Metanephros (tissue), 2 donors: Measurements from ENCODE around the gene CNTN4. TPM values are rescaled to one million over a fixed set of nuclear protein-coding genes. Genes with fewer than 3 reads are reported as not detected.

Source experiments
- small RNA-seq: library from RNA; depleted of rRNA; stranded (forward); fragments of <200 nt; gene quantifications from one replicate; pipeline ENCODE3, GENCODE V24; 2014; ENCODE audit warnings: low replicate concordance
- total RNA-seq: library from RNA; depleted of rRNA; stranded (reverse); fragments of >200 nt; gene quantifications from one replicate; pipeline ENCODE4 v1.2.3, GENCODE V29; 2014

The CNTN4 gene
- 34.7 TPM for total RNA-seq

DNA sequence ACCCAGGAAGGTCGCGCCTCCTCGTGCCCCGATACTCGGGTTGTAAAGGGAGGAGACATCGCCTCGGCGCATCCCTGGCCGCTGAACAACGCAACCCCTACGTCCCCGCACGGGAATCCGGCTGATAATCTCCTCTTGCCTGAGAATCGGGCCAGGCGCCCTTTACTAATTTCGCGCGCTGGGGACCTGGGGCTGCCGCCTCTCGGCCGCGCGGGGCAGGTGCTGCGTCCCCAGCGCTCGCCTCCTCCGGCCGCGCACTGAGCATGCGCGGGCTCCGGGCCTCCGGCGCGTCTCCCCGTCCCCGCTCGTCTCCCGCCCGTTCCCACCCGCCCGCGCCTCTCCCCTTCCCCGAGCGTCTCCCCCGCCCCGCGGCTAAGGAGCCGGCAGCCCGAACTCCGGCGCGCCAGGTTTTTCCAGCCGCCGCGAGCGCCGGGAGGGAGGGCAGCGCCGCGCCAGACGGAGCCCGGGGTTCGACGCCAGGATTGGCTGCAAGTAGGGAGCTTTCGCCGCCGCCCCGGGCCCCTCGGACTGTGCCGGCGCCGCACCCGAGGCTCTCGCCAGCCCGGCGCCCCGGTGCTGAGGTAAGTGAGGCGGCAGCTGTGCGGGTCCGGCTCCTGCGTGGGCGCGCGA is at the start of gene CNTN4:
Gene CNTN4, plus strand, starts transcription at position 469 of the 630 bp plus-strand sequence.

Small RNA genes lying within 50 kb of the gene (small RNA-seq; reads per million reads assigned to genes)
- gene RF00416 (not detected), gene RN7SKP144 (not detected)
